SW 1271 (cell line): Measurements from ENCODE around the gene STS.
"Not testable (repeated sequence)": the region's sequence is repeated elsewhere in the genome, so short reads cannot be mapped to it uniquely, and the experiment has no call there.

Source experiments
- DNase-seq, 2 experiments: peaks; one replicate each; lab custom pipeline; 2025; lab: John Stamatoyannopoulos, UW

Gene STS

GRCh38 chrX:7139202-7140081 is 8.1 kb upstream of the STS start:
- DNase-seq, result no peak

- DNase-seq, result no peak
Measured at GRCh38 chrX:7143076-7143475, 4.4 kb upstream of the STS start.

GRCh38 chrX:7143941-7144525 is 3.5 kb upstream of the STS start:
- DNase-seq, result no peak

GRCh38 chrX:7145454-7145853 is 2.1 kb upstream of the STS start:
- DNase-seq, result no peak

GRCh38 chrX:7146020-7146702 is 1.4 kb upstream of the STS start:
- no peak for DNase-seq

GRCh38 chrX:7146703-7147412 is 654 bp upstream of the STS start:
- DNase-seq, result no peak

GRCh38 chrX:7147978-7148854 is 704 bp downstream of the STS start, which contains the start of gene PUDP:
TSS of gene PUDP (minus strand) at chrX:7148153. CDS start at chrX:7148113, 40 bp downstream.
- peak; percentile 1 to 32 for DNase-seq

- no peak for DNase-seq
Measured at GRCh38 chrX:7149411-7149810, 1.9 kb downstream of the STS start.

GRCh38 chrX:7153231-7153630 is 5.7 kb downstream of the STS start:
- no peak for DNase-seq

GRCh38 chrX:7154041-7154597 is 6.6 kb downstream of the STS start:
- DNase-seq, result no peak

GRCh38 chrX:7155163-7155562 is 7.7 kb downstream of the STS start:
- no peak for DNase-seq

GRCh38 chrX:7156879-7157278 is 9.4 kb downstream of the STS start:
- DNase-seq, result no peak

GRCh38 chrX:7158468-7158990 is 11.0 kb downstream of the STS start:
- DNase-seq, result no peak

GRCh38 chrX:7159149-7159861 is 11.8 kb downstream of the STS start:
- DNase-seq, result no peak

- no peak for DNase-seq
Measured at GRCh38 chrX:7163146-7163677, 15.7 kb downstream of the STS start.

- DNase-seq, result no peak
Measured at GRCh38 chrX:7164174-7164573, 16.7 kb downstream of the STS start.

GRCh38 chrX:7168371-7168770 is 20.9 kb downstream of the STS start:
- no peak for DNase-seq

GRCh38 chrX:7169627-7170026 is 22.1 kb downstream of the STS start:
- DNase-seq, result no peak

- no peak for DNase-seq
Measured at GRCh38 chrX:7170898-7171297, 23.4 kb downstream of the STS start.

- not testable (repeated sequence) for DNase-seq
Measured at GRCh38 chrX:7178859-7179258, 31.3 kb downstream of the STS start.
